Activated CD8-positive, alpha-beta T cell treated with anti-CD3 and anti-CD28 coated beads, Interleukin-2, amount 10 ng/mL, durations not matched to agents 7 days and 5 days (primary cell): Measurements from ENCODE around the gene ZDHHC24. TPM values are rescaled to one million over a fixed set of nuclear protein-coding genes. Genes with fewer than 3 reads are reported as not detected.
A peak's percentile ranks its signal among the peaks of the same experiment; 100 is the strongest.

Source experiments
- ATAC-seq: fragments of 150-1000 bp; cut with Tn5 transposase; one replicate; pipeline ENCODE4 v1.10.0; 2021; ENCODE audit warnings: moderate library complexity
- CTCF ChIA-PET: fragments of 350-600 bp; sonication (Branson Sonifier 250); formaldehyde crosslinking; loops from one replicate; lab custom pipeline; 2021; ENCODE audit warnings: antibody characterized with exemption; lab: Charles Lee
- POLR2A ChIA-PET: fragments of 350-600 bp; sonication (Branson Sonifier 250); formaldehyde crosslinking; loops from one replicate; lab custom pipeline; 2021; ENCODE audit warnings: antibody characterized with exemption; lab: Charles Lee
- DNase-seq: peaks from one replicate; pipeline ENCODE4 v3.0.0-alpha.2; 2020
- H3K27ac Mint-ChIP-seq: one replicate; pipeline ENCODE4 v1.8.0; 2021; ENCODE audit warnings: mild to moderate bottlenecking, mixed read lengths
- H3K27me3 Mint-ChIP-seq: one replicate; pipeline ENCODE4 v1.8.0; 2021; ENCODE audit warnings: low read depth, mixed read lengths
- H3K36me3 Mint-ChIP-seq: one replicate; pipeline ENCODE4 v1.8.0; 2021; ENCODE audit warnings: low read depth, mixed read lengths
- H3K4me1 Mint-ChIP-seq: one replicate; pipeline ENCODE4 v1.8.0; 2021; ENCODE audit warnings: low read depth, mixed read lengths
- H3K4me3 Mint-ChIP-seq: one replicate; pipeline ENCODE4 v1.8.0; 2021; ENCODE audit warnings: mild to moderate bottlenecking, mixed read lengths
- H3K9me3 Mint-ChIP-seq: one replicate; pipeline ENCODE4 v1.8.0; 2022; ENCODE audit warnings: mixed read lengths; ENCODE audit not compliant: insufficient read depth
- total RNA-seq, 2 experiments: library from RNA; stranded (reverse); gene quantifications; one replicate each; pipeline ENCODE4 v1.2.3, GENCODE V29; 2021

ZDHHC24 gene
- total RNA-seq, 2 experiments from 2014 or later = 15.5 to 15.9 TPM

DNA sequence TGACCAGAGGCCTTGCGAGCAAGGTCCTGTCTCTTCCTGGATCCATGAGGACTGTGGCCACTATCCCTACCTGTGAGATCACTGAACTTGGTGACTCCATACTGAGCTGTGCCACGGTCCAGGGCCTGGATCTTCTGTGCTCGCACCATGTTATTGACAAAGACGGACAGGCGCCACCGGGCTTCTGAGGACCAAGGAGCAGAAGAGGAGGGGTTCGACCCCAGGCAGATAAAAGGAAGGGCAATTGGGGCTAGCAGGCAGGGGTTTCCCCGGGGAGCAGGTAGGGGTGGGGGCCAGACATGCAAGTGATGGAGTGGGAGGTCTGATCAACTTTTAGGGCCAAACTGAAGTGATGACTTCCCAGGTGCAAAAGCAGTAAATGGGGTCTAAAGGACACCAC, 20.4 kb upstream of the ZDHHC24 start:
- Mint-ChIP-seq H3K4me1 (peaks cover 3% of the 10 kb centered on the region), H3K36me3 (no peaks in the 10 kb centered on the region), H3K9me3 (no peaks in the 10 kb centered on the region), H3K27ac (no peak overlapping the region), H3K27me3 (peaks cover 28% of the 10 kb centered on the region), H3K4me3 (no peak overlapping the region)
- ChIA-PET POLR2A (no interaction called here), CTCF (no interaction called here)
- ATAC-seq (no peak), DNase-seq (no peak)

DNA sequence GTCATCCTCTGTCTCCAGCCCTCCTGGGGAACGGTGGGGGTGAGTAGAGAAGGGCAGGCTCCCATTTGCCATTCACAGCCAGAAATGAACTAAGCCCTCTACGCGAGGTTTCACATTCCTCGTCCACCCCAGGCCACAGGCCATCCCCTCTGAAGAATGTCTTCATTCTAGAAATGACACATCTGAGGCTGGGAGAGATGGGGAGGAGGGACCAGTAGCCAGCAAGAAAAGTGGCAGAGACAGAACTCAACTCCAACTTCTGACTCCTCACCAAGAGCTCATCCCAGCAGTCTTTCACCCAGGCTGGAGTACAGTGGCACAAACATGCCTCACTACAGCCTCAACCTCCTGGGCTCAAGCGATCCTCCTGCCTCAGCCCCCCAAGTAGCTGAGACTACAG, 19.1 kb upstream of the ZDHHC24 start:
- ChIA-PET CTCF (interaction anchor here (1.2 kb wide), 1 partner anchor 113 kb away, joined by 7 read pairs; the partner anchor contains the start of gene RBM4B), POLR2A (no interaction called here)
- peaks cover 3% of the 10 kb centered on the region for H3K4me1 Mint-ChIP-seq
- H3K36me3 Mint-ChIP-seq = no peaks in the 10 kb centered on the region
- DNase-seq (no peak), ATAC-seq (no peak)
- no peak overlapping the region for H3K4me3 Mint-ChIP-seq
- peaks cover 19% of the 10 kb centered on the region for H3K27me3 Mint-ChIP-seq
- H3K9me3 Mint-ChIP-seq = no peaks in the 10 kb centered on the region
- H3K27ac Mint-ChIP-seq = no peak overlapping the region

DNA sequence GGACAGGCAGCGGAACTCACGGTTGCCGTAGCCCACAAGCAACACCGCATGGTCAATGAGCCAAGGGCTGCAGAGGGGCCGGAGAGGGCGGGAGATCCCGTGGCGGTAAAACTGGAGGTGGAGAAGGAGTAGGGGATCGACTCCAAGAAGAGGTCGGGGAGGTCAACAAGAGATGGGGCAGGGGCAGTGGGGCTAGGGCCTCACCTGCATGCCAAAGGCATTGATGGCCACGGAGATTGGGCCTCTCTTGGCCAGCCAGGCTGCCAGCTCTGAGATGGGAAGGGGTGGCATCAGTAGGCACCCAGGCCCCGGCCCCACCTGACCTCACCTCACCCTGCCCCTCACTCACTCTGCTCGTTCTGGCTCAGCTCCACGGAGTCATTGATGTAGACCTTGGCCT, 18.7 kb upstream of the ZDHHC24 start:
- POLR2A ChIA-PET = no interaction called here
- Mint-ChIP-seq H3K4me3 (no peak overlapping the region), H3K9me3 (no peaks in the 10 kb centered on the region), H3K27ac (no peak overlapping the region), H3K36me3 (no peaks in the 10 kb centered on the region), H3K4me1 (peaks cover 3% of the 10 kb centered on the region), H3K27me3 (peaks cover 16% of the 10 kb centered on the region)
- CTCF ChIA-PET = interaction anchor here (1.2 kb wide), 1 partner anchor 114 kb away, joined by 7 read pairs; the partner anchor contains the start of gene RBM4B
- DNase-seq (no peak), ATAC-seq (no peak)

DNA sequence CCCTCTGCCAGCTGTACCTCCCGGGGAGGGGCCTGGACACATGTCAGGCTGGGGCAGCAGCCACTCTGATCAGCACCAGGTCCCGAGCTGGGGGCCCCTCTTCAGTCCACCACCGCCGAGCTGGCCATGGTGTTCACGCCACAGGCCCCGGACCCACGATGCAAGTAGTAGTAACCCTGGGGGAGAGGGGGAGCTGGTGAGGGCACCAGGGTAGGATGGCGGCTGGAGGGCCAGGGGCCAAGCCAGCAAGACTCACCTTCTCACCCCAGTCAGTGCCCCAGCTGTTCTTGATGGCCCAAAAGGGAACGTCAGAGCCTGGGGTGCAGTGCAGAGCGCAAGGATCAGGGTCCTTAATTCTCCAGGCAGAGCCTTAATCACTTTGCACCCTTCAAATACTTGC, 18.0 kb upstream of the ZDHHC24 start:
- ChIA-PET CTCF (no interaction called here), POLR2A (interaction anchor here (1.0 to 1.2 kb wide), 2 partner anchors 29 to 81 kb away, joined by 3 to 4 read pairs; no protein-coding TSS in a partner anchor)
- Mint-ChIP-seq H3K27me3 (peaks cover 16% of the 10 kb centered on the region), H3K27ac (no peak overlapping the region), H3K36me3 (no peaks in the 10 kb centered on the region), H3K9me3 (no peaks in the 10 kb centered on the region), H3K4me1 (peaks cover 3% of the 10 kb centered on the region), H3K4me3 (no peak overlapping the region)
- DNase-seq (no peak), ATAC-seq (no peak)

DNA sequence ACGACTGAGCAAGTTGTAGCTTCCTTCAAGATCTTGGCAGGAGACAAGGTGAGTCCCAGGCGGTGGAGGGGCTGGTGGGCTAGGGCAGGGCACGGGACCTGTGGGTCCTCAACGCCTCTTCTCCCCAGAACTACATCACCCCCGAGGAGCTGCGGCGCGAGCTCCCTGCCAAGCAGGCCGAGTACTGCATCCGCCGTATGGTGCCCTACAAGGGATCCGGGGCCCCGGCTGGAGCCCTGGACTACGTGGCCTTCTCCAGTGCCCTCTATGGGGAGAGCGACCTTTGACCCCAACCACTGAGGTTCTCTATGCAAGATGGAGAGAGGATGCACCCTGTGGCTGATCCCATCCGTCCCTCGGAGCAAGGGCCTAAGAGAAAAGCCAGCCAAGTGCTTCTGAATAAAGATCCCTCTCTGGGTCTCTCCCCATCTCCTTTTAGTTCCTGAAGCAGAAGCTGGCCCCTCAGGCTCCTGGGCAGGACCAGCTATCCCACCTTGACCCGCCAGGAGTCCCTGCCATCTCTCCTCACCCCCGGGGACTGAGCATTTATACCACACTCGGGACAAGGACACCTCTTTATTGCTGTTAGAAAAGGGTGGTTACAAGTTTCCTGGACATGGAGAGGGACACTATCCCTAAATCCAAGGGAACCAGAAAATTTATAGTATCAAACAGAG, 17.2 kb upstream of the ZDHHC24 start:
- Mint-ChIP-seq H3K27ac (no peak overlapping the region), H3K27me3 (peaks cover 17% of the 10 kb centered on the region), H3K4me1 (no peaks in the 10 kb centered on the region), H3K36me3 (no peaks in the 10 kb centered on the region), H3K4me3 (no peak overlapping the region), H3K9me3 (no peaks in the 10 kb centered on the region)
- POLR2A ChIA-PET = interaction anchor here (1.0 to 1.2 kb wide), 3 partner anchors 28 to 114 kb away, joined by 3 to 4 read pairs (median 4); partner anchors contain the start of gene RBM4B
- ATAC-seq (no peak), DNase-seq (no peak)
- CTCF ChIA-PET = no interaction called here

DNA sequence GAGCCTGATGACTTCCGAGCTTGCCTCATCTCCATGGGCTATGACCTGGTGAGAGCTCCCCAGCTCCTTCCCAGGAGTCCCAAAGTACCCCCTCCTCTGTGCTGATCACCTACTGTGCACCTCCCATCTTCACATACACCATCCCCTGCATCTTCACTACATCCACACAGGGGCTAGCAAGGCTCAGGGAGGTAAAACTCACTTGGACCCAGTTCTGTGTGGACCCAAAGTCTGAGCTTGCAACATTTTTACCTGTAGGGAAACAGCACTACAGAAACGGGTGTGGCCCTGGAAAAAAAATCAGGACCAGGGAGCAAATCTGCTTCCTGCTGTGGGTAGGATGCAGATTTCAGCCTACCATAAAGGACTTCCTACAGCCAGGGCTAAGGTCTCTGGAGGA, 16.4 kb upstream of the ZDHHC24 start:
- DNase-seq (no peak), ATAC-seq (no peak)
- Mint-ChIP-seq H3K27ac (no peak overlapping the region), H3K9me3 (no peaks in the 10 kb centered on the region), H3K27me3 (peaks cover 9% of the 10 kb centered on the region), H3K36me3 (no peaks in the 10 kb centered on the region), H3K4me3 (no peak overlapping the region), H3K4me1 (no peaks in the 10 kb centered on the region)
- POLR2A ChIA-PET = interaction anchor here (0.8 to 1.5 kb wide), 4 partner anchors 17 to 115 kb away, joined by 3 to 4 read pairs (median 4); partner anchors contain the start of genes CCDC87, CCS and RBM4B
- CTCF ChIA-PET = no interaction called here

DNA sequence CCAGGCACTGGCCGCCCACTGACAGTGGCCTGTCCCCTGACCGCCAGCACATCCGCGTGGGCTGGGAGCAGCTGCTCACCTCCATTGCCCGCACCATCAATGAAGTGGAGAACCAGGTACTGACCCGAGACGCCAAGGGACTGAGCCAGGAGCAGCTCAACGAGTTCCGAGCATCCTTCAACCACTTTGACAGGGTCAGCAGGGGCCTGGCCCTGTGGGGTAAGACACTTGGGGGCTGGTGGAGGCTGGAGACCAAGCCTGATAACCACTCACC, 16.1 kb upstream of the ZDHHC24 start:
- DNase-seq (no peak), ATAC-seq (no peak)
- H3K27me3 Mint-ChIP-seq = peaks cover 7% of the 10 kb centered on the region
- no peaks in the 10 kb centered on the region for H3K9me3 Mint-ChIP-seq
- no peaks in the 10 kb centered on the region for H3K4me1 Mint-ChIP-seq
- no peak overlapping the region for H3K4me3 Mint-ChIP-seq
- H3K27ac Mint-ChIP-seq = no peak overlapping the region
- POLR2A ChIA-PET = interaction anchor here (0.8 to 1.5 kb wide), 3 partner anchors 17 to 116 kb away, joined by 3 to 4 read pairs (median 4); partner anchors contain the start of genes CCDC87, CCS and RBM4B
- CTCF ChIA-PET = no interaction called here
- H3K36me3 Mint-ChIP-seq = no peaks in the 10 kb centered on the region

DNA sequence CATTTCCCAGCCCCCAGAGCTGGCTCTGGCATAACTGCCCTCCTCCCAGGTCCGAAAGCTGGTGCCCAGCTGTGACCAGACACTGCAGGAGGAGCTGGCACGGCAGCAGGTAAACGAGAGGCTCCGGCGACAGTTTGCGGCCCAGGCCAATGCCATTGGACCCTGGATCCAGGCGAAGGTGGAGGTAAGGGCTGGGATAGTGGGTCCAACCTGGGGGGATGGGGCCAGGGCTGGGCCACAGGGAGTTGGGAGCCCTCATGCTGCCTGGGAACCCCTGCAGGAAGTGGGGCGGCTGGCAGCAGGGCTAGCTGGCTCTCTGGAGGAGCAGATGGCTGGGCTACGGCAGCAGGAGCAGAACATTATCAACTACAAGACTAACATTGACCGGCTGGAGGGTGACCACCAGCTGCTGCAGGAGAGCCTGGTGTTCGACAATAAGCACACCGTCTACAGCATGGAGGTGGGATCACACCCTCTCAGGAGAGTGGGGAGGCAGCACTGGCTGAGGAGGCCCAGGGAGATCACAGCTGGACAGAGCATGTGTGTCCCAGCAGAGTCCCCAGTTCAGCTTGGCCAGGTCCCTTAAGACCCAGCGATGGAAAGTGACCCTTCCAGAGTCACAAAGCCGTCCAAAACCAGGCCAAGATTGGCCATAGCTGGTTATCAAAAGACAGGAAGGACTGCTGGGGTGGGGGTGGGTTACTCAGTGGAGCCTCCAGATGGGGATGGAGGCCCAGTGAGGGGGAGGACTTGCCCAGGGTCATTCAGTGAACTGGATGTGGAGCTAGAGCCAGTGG, 15.5 kb upstream of the ZDHHC24 start:
- H3K27me3 Mint-ChIP-seq = peaks cover 7% of the 10 kb centered on the region
- no peak overlapping the region for H3K4me3 Mint-ChIP-seq
- no peaks in the 10 kb centered on the region for H3K9me3 Mint-ChIP-seq
- POLR2A ChIA-PET = interaction anchor here (0.8 to 1.5 kb wide), 3 partner anchors 16 to 116 kb away, joined by 3 to 4 read pairs (median 4); partner anchors contain the start of genes CCDC87, CCS and RBM4B
- H3K36me3 Mint-ChIP-seq = no peaks in the 10 kb centered on the region
- no peak for ATAC-seq
- CTCF ChIA-PET = interaction anchor here (0.6 to 0.8 kb wide), 2 partner anchors 116 to 126 kb away, joined by 3 read pairs; partner anchors contain the start of gene RBM4B
- H3K4me1 Mint-ChIP-seq = no peaks in the 10 kb centered on the region
- no peak overlapping the region for H3K27ac Mint-ChIP-seq
- no peak for DNase-seq

DNA sequence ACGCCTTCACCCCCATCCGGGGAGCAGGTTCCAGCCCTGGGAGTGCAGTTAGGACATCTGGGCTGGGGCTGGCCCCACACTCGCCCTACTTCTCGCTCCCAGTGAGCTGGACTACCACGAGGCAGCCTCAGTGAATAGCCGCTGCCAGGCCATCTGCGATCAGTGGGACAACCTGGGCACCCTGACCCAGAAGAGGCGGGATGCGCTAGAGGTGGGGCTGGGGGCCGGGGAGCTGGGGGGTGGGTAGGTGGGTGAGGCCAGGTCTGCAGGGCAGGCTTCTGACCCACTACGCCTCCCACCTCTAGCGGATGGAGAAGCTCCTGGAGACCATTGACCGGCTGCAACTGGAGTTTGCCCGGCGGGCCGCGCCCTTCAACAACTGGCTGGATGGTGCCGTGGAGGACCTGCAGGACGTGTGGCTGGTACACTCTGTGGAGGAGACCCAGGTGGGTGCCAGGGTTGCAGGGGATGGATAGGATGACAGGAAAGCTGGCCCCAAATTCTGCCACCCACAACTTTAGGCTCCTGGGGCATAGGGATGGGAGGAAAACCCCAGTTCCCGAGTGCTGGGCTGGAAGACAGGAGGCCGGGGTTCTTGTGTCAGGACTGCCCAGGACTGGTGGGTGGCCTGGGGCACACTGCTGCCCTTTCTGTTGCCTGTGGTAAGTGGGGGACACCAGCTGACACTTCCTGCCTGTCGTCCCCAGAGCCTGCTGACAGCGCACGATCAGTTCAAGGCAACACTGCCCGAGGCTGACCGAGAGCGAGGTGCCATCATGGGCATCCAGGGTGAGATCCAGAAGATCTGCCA, 14.2 kb upstream of the ZDHHC24 start:
- ChIA-PET POLR2A (no interaction called here), CTCF (interaction anchor here (0.6 kb wide), 1 partner anchor 197 kb away, joined by 3 read pairs; no protein-coding TSS in a partner anchor)
- no peak overlapping the region for H3K27ac Mint-ChIP-seq
- no peaks in the 10 kb centered on the region for H3K36me3 Mint-ChIP-seq
- H3K4me1 Mint-ChIP-seq = no peaks in the 10 kb centered on the region
- H3K4me3 Mint-ChIP-seq = no peak overlapping the region
- no peaks in the 10 kb centered on the region for H3K9me3 Mint-ChIP-seq
- H3K27me3 Mint-ChIP-seq = peaks cover 3% of the 10 kb centered on the region
- DNase-seq = no peak
- no peak for ATAC-seq

DNA sequence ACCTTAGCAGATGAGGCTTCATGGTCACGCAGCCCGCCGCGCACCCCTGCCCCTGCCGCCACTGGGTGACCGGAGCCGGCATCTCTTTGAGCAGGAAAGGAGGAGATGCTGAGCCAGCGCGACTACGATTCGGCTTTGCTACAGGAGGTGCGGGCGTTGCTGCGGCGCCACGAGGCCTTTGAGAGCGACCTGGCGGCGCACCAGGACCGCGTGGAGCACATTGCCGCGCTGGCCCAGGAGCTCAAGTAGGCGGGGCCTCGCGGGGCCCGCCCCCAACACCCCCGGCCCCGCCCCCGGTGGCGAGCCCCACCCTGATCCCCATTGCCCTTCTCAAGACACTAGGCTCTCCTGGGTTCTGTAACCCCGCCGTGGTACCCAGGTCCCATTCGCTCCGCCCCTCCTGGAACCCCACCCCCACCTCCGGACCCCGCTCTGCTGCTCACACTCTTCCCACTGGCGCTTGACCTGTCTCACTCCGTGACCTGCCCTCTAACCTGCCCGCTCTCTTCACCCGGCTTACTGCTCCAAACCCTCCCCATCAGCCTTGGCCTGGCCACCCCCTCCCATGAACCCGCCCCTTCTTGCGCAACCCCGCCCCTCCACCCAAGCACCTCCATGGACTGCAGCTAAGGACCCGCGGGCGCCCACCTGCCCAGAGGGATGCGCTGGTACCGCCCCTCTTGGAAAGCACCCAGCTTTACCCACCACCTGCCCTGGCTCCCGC, 13.5 kb upstream of the ZDHHC24 start:
- no peaks in the 10 kb centered on the region for H3K36me3 Mint-ChIP-seq
- ATAC-seq (peak; percentile 61), DNase-seq (peak; percentile 35)
- H3K27me3 Mint-ChIP-seq = peaks cover 3% of the 10 kb centered on the region
- no peaks in the 10 kb centered on the region for H3K4me1 Mint-ChIP-seq
- no peak overlapping the region for H3K4me3 Mint-ChIP-seq
- ChIA-PET POLR2A (no interaction called here), CTCF (interaction anchor here (0.9 kb wide), 1 partner anchor 119 kb away, joined by 3 read pairs; no protein-coding TSS in a partner anchor)
- no peak overlapping the region for H3K27ac Mint-ChIP-seq
- H3K9me3 Mint-ChIP-seq = no peaks in the 10 kb centered on the region
